Mesenchymal stem cell (in vitro differentiated cells and primary cell): ENCODE data around the gene DRC1.

ENCODE experiments used
- DNase-seq: peaks from one replicate; pipeline ENCODE4 v3.0.0-alpha.2; 2013
- H2AFZ ChIP-seq: one replicate; pipeline ENCODE4 v1.6.1; 2013; ENCODE audit warnings: low read depth, mild to moderate bottlenecking, control low read depth, inconsistent platforms, low read length, moderate library complexity
- H2AK5ac ChIP-seq: 2 replicates; pipeline ENCODE4 v1.6.1; 2013; ENCODE audit warnings: low read length, moderate library complexity, mild to moderate bottlenecking, inconsistent platforms; ENCODE audit not compliant: severe bottlenecking
- H2BK120ac ChIP-seq: one replicate; pipeline ENCODE4 v1.6.1; 2013; ENCODE audit warnings: low read depth, mild to moderate bottlenecking, inconsistent platforms, low read length, moderate library complexity
- H2BK12ac ChIP-seq, 2 experiments: one replicate each; pipeline ENCODE4 v1.6.1; 2013; ENCODE audit warnings: inconsistent platforms in 2 of 2, low read length in 2 of 2, mild to moderate bottlenecking in 2 of 2, moderate library complexity in 2 of 2, control low read depth in 1 of 2
- H2BK15ac ChIP-seq: one replicate; pipeline ENCODE4 v1.6.1; 2013; ENCODE audit warnings: mild to moderate bottlenecking, low read depth, inconsistent platforms; ENCODE audit not compliant: poor library complexity, severe bottlenecking
- H2BK5ac ChIP-seq: 2 replicates; pipeline ENCODE4 v1.6.1; 2013; ENCODE audit warnings: low read depth, mild to moderate bottlenecking, low read length, control low read depth, inconsistent platforms; ENCODE audit not compliant: poor library complexity, severe bottlenecking
- H3K14ac ChIP-seq, 2 experiments: one replicate each; pipeline ENCODE4 v1.6.1; 2013; ENCODE audit warnings: inconsistent platforms in 2 of 2, low read length in 2 of 2, control low read depth in 1 of 2, mild to moderate bottlenecking in 1 of 2, moderate library complexity in 1 of 2
- H3K18ac ChIP-seq, 2 experiments: one replicate each; pipeline ENCODE4 v1.6.1; 2013; ENCODE audit warnings: inconsistent platforms in 2 of 2, low read length in 2 of 2, control low read depth in 1 of 2, low read depth in 1 of 2, mild to moderate bottlenecking in 1 of 2
- H3K23ac ChIP-seq, 2 experiments: one replicate each; pipeline ENCODE4 v1.6.1; 2013; ENCODE audit warnings: inconsistent platforms in 2 of 2, low read length in 2 of 2, mild to moderate bottlenecking in 2 of 2, moderate library complexity in 2 of 2, control low read depth in 1 of 2
- H3K27ac ChIP-seq: 2 replicates; pipeline ENCODE4 v1.5.1; 2013; ENCODE audit warnings: mild to moderate bottlenecking, moderate library complexity, low read length, control low read depth, inconsistent platforms; ENCODE audit not compliant: poor library complexity, severe bottlenecking
- H3K27me3 ChIP-seq, 2 experiments: 2 replicates each; pipeline versions ENCODE4 v1.6.1 to v1.7.0; 2013; ENCODE audit warnings: low read length in 2 of 2, mild to moderate bottlenecking in 2 of 2, moderate library complexity in 2 of 2, control low read depth in 1 of 2, inconsistent platforms in 1 of 2; ENCODE audit not compliant: control insufficient read depth in 1 of 2, insufficient read depth in 1 of 2
- H3K36me3 ChIP-seq, 2 experiments: 2 replicates each; pipeline versions ENCODE4 v1.6.1 to v1.7.0; 2013; ENCODE audit warnings: low read length in 2 of 2, control low read depth in 1 of 2, inconsistent platforms in 1 of 2, low read depth in 1 of 2, mild to moderate bottlenecking in 1 of 2; ENCODE audit not compliant: insufficient read depth in 2 of 2, control insufficient read depth in 1 of 2
- H3K4ac ChIP-seq, 2 experiments: one replicate each; pipeline ENCODE4 v1.6.1; 2013; ENCODE audit warnings: inconsistent platforms in 2 of 2, low read length in 2 of 2, mild to moderate bottlenecking in 2 of 2, moderate library complexity in 2 of 2, control low read depth in 1 of 2, low read depth in 1 of 2
- H3K4me1 ChIP-seq: 2 replicates; pipeline ENCODE4 v1.6.1; 2013; ENCODE audit warnings: low read depth, low read length, control low read depth; ENCODE audit not compliant: control insufficient read depth, insufficient read depth
- H3K4me2 ChIP-seq: 2 replicates; pipeline ENCODE4 v1.6.1; 2013; ENCODE audit warnings: low read length, mild to moderate bottlenecking, inconsistent platforms; ENCODE audit not compliant: poor library complexity, severe bottlenecking
- H3K4me3 ChIP-seq, 2 experiments: 2 replicates each; pipeline versions ENCODE4 v1.5.1 to v1.7.0; 2013; ENCODE audit warnings: low read length in 2 of 2, mild to moderate bottlenecking in 2 of 2, control low read depth in 1 of 2, low read depth in 1 of 2; ENCODE audit not compliant: insufficient read depth in 1 of 2
- H3K79me1 ChIP-seq: replicated peaks from 2 replicates; pipeline ENCODE4 v1.6.1; 2013; ENCODE audit warnings: mild to moderate bottlenecking, control low read depth, low read length, inconsistent platforms; ENCODE audit not compliant: poor library complexity, severe bottlenecking
- H3K9ac ChIP-seq: 2 replicates; pipeline ENCODE4 v1.7.0; 2013; ENCODE audit warnings: mild to moderate bottlenecking, low read length, moderate library complexity
- H3K9me3 ChIP-seq: 2 replicates; pipeline ENCODE4 v1.7.0; 2013; ENCODE audit warnings: mild to moderate bottlenecking, low read length; ENCODE audit not compliant: control insufficient read depth
- H4K8ac ChIP-seq: one replicate; pipeline ENCODE4 v1.6.1; 2013; ENCODE audit warnings: inconsistent platforms, mild to moderate bottlenecking, low read length, moderate library complexity
- H4K91ac ChIP-seq: one replicate; pipeline ENCODE4 v1.6.1; 2013; ENCODE audit warnings: mild to moderate bottlenecking, low read length, inconsistent platforms
- WGBS: methylation state at CpG from one replicate; pipeline ENCODE4 v1.1.7; 2013; ENCODE audit warnings: mixed read lengths; 5-methylcytosine and 5-hydroxymethylcytosine counted together

DRC1 gene

DNA sequence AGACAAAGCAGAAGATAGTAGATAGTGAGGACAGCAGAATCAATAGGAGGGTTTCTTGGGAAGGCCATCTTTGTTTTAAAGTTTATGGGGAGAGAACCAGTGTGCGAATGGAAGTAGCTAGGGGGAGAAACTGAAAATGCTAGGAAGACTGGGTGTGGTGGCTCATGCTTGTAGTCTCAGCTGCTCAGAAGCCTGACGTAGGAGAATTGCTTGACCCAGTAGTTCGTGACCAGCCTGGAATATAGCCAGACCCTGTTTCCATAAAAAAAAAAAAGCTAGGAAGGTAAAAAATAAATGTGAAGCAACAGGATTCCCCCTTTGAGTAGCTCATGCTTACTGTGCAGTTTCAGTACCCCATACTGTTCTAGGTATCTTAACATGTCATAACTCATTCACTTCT lies 19.2 kb upstream of the DRC1 start:
- Histone ChIP-seq H3K14ac (no peak overlapping the region), H2BK120ac (no peak overlapping the region), H3K27me3 (no peaks in the 10 kb centered on the region), H3K18ac (no peak overlapping the region), H3K36me3 (peaks cover 3 to 65% of the 10 kb centered on the region in 2 experiments), H3K9me3 (no peaks in the 10 kb centered on the region), H4K91ac (no peak overlapping the region), H3K4ac (no peak overlapping the region), H3K4me3 (no peak overlapping the region), H3K9ac (no peak overlapping the region), H3K23ac (no peak overlapping the region), H2AFZ (no peak overlapping the region), H2BK12ac (no peak overlapping the region), H2BK5ac (no peak overlapping the region), H3K4me1 (no peaks in the 10 kb centered on the region), H3K27ac (no peak overlapping the region), H3K79me1 (peaks cover 18% of the 10 kb centered on the region), H3K4me2 (no peak overlapping the region), H2BK15ac (no peak overlapping the region), H2AK5ac (no peak overlapping the region), H4K8ac (no peak overlapping the region)
- WGBS, result 93% methylated on average over 3 of the region's 3 CpGs
- DNase-seq, result no peak

DNA sequence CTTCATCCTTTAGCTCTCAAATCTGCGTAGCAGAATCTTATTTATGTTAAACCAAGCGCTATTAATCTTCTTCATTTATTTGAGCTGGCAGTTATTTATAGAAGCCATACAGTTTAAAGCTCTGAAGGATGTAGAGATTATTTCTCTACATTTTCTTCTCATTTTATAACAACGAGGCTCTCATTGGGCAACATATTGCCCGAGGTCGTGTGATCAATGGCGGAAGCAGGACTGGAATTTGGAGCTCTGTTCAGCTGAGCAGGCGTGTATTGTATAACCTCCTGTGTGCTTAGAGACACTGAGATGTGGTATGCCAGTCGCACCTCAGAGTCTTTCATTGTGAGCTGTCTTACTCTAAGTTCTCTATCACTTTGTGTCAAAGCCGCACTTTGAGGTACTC lies 17.5 kb upstream of the DRC1 start:
- Histone ChIP-seq H2AFZ (no peak overlapping the region), H3K27ac (no peak overlapping the region), H3K4ac (no peak overlapping the region), H3K36me3 (peaks cover 0 to 68% of the 10 kb centered on the region in 2 experiments), H3K4me3 (no peak overlapping the region), H4K91ac (no peak overlapping the region), H2BK12ac (no peak overlapping the region), H3K9me3 (no peaks in the 10 kb centered on the region), H3K4me2 (no peak overlapping the region), H3K18ac (no peak overlapping the region), H2AK5ac (no peak overlapping the region), H3K79me1 (peaks cover 11% of the 10 kb centered on the region), H2BK5ac (no peak overlapping the region), H3K14ac (no peak overlapping the region), H2BK120ac (no peak overlapping the region), H3K27me3 (no peaks in the 10 kb centered on the region), H4K8ac (no peak overlapping the region), H3K4me1 (no peaks in the 10 kb centered on the region), H3K9ac (no peak overlapping the region), H2BK15ac (no peak overlapping the region), H3K23ac (no peak overlapping the region)
- DNase-seq, result no peak
- 86% methylated on average over 7 of the region's 9 CpGs for WGBS

DNA sequence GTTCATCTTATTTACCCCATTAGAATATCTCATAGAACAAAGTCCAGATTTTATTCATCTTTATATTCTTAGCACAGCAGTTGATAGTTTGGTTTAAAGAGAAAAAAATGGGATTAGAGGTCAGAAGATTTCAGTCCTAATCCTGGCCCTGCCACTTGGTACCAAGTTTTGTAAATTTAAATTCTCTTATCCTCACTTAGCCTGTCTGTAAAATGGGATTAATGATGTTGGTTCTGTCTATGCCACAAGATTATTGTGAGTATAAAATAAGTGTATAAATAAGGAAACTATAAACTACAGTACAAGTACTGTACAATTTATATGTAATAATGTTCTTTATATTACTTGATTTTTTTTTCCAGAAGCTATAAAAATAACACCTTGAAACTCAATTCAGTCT lies 17.1 kb upstream of the DRC1 start:
- no peak overlapping the region for H2BK120ac ChIP-seq
- H3K23ac ChIP-seq, result no peak overlapping the region
- no peaks in the 10 kb centered on the region for H3K27me3 ChIP-seq
- no peak overlapping the region for H3K4me2 ChIP-seq
- no peak overlapping the region for H3K18ac ChIP-seq
- no peak overlapping the region for H4K91ac ChIP-seq
- H2BK12ac ChIP-seq, result no peak overlapping the region
- H3K27ac ChIP-seq, result no peak overlapping the region
- no peak overlapping the region for H2BK15ac ChIP-seq
- no peak overlapping the region for H3K14ac ChIP-seq
- DNase-seq, result no peak
- H3K36me3 ChIP-seq, result peaks cover 0 to 72% of the 10 kb centered on the region in 2 experiments
- no peak overlapping the region for H3K4me3 ChIP-seq
- no peak overlapping the region for H2AFZ ChIP-seq
- H3K79me1 ChIP-seq, result peaks cover 9% of the 10 kb centered on the region
- no peaks in the 10 kb centered on the region for H3K4me1 ChIP-seq
- H3K9me3 ChIP-seq, result no peaks in the 10 kb centered on the region
- H4K8ac ChIP-seq, result no peak overlapping the region
- no peak overlapping the region for H2AK5ac ChIP-seq
- H3K4ac ChIP-seq, result no peak overlapping the region
- H3K9ac ChIP-seq, result no peak overlapping the region
- H2BK5ac ChIP-seq, result no peak overlapping the region

DNA sequence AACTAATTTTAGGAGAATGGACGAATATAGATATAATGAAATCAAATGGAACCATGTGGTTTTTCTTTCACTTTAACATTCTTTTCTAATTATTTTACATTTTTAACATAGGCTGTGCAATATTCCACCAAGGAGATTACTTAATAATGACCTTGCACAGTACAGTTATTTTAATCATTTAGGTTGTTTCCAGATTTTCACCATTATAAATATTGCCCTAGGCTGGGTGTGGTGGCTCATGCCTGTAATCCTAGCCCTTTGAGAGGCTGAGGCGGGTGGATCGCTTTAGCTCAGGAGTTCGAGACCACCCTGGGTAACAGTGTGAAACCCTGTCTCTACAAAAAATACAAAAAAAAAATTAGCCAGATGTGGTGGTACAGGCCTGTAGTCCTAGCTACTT lies 14.5 kb upstream of the DRC1 start:
- Histone ChIP-seq H2BK5ac (no peak overlapping the region), H4K91ac (no peak overlapping the region), H2BK15ac (no peak overlapping the region)

More for the DNA sequence above, 14.5 kb upstream of the DRC1 start:
- Histone ChIP-seq H3K23ac (no peak overlapping the region), H3K4me2 (no peak overlapping the region), H3K9ac (no peak overlapping the region), H4K8ac (no peak overlapping the region), H2BK120ac (no peak overlapping the region), H2AFZ (no peak overlapping the region), H3K9me3 (no peaks in the 10 kb centered on the region), H3K18ac (no peak overlapping the region), H3K4ac (no peak overlapping the region), H3K27ac (no peak overlapping the region), H3K4me3 (no peak overlapping the region), H2AK5ac (no peak overlapping the region), H2BK12ac (no peak overlapping the region), H3K36me3 (peaks cover 2 to 78% of the 10 kb centered on the region in 2 experiments), H3K79me1 (peaks cover 5% of the 10 kb centered on the region), H3K4me1 (no peaks in the 10 kb centered on the region), H3K27me3 (no peaks in the 10 kb centered on the region), H3K14ac (no peak overlapping the region)
- WGBS, result no CpG with 5 or more reads among the region's 4 CpGs
- DNase-seq, result no peak
